Heart left ventricle (tissue), 13 donors: ENCODE data around the gene HERC2.

Source experiments
- CTCF ChIP-seq, 12 donors: fragments of 200-600 bp; sonication (generic) in 4 of 12; IDR thresholded peaks; one replicate each; pipeline versions ENCODE4 v1.5.0 to v1.8.0; 2018 to 2022; ENCODE audit warnings: antibody characterized with exemption in 12 of 12, mild to moderate bottlenecking in 5 of 12
- POLR2A ChIP-seq, 2 donors: fragments of 450-650 bp; IDR thresholded peaks; one replicate each; pipeline ENCODE4 v1.6.1; 2017; ENCODE audit warnings: antibody characterized with exemption in 2 of 2, mild to moderate bottlenecking in 2 of 2, moderate library complexity in 2 of 2
- donor health status: ischemic (EF 13 %, LVEDD 7.1; RV severe dilation, severe dysfunction).
- donor health status: DM: no; HTN: yes; CAD: no.
- donor health status: DM: no; HTN: no; CAD: no.
- donor health status: ischemic (EF 25% LVEDD 6.9; RV normal size, moderate dysfunction).
- donor health status: ischemic (EF 25% LVEDD 5.7; RV mildly dilated, moderate dysfunction).
- donor health status: ischemic (EF 35%, LVEDD 5.7; RV mildly dilated, moderate dysfunction).
- donor health status: nonischemic (EF 11% LVEDD 7.7; RV severe dilation, severe dysfunction).
- donor health status: DM: yes; HTN: yes; CAD: no.
- donor health status: PGD.
- donor health status: ischemic (EF 29% LVEDD 5.4; RV normal size, mild dysfunction).
- donor health status: nonischemic (EF 23%, LVEDD 6.1; RV moderate dilation, normal function).

GRCh38 chr15:28085489-28086174, 236.3 kb downstream of the HERC2 start:
- TF ChIP-seq CTCF (IDR thresholded peaks at IDR 0.05) = no peak
- no peak for TF ChIP-seq POLR2A (IDR thresholded peaks at IDR 0.05)
